ENCODE data around the gene FYB1.

FYB1 gene

DNA sequence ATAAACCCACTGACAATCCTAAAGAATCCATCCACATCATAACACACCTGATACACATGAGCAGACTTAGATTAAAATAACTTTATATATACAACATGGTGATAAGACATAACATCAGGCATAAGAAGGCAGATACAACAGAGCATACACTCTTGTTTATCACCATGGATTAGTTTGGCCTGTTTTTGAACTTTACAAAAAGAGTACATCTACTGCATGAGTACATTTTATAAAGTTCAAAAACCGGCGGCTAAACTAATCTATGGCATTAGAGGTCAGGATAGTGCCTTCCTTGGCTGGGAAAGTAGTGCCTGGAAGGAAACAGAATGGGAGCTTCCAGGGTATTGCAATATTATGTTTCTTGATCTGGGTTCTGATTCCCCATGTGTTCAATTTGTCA, 160.3 kb downstream of the FYB1 start:
- TF ChIP-seq, protein P1, sequence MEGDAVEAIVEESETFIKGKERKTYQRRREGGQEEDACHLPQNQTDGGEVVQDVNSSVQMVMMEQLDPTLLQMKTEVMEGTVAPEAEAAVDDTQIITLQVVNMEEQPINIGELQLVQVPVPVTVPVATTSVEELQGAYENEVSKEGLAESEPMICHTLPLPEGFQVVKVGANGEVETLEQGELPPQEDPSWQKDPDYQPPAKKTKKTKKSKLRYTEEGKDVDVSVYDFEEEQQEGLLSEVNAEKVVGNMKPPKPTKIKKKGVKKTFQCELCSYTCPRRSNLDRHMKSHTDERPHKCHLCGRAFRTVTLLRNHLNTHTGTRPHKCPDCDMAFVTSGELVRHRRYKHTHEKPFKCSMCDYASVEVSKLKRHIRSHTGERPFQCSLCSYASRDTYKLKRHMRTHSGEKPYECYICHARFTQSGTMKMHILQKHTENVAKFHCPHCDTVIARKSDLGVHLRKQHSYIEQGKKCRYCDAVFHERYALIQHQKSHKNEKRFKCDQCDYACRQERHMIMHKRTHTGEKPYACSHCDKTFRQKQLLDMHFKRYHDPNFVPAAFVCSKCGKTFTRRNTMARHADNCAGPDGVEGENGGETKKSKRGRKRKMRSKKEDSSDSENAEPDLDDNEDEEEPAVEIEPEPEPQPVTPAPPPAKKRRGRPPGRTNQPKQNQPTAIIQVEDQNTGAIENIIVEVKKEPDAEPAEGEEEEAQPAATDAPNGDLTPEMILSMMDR (IDR thresholded peaks at IDR 0.05; ENCODE audit: low read depth, low read length, missing control alignments) = no peak
- in situ Hi-C loops (cut with HindIII; ENCODE audit: low sequenced_read_pairs) = no loop called here
- no peak overlapping the region for H3K4me3 ChIP-seq (ENCODE audit: low read depth, low read length)
- no peak for DNase-seq (ENCODE audit: low read depth)

DNA sequence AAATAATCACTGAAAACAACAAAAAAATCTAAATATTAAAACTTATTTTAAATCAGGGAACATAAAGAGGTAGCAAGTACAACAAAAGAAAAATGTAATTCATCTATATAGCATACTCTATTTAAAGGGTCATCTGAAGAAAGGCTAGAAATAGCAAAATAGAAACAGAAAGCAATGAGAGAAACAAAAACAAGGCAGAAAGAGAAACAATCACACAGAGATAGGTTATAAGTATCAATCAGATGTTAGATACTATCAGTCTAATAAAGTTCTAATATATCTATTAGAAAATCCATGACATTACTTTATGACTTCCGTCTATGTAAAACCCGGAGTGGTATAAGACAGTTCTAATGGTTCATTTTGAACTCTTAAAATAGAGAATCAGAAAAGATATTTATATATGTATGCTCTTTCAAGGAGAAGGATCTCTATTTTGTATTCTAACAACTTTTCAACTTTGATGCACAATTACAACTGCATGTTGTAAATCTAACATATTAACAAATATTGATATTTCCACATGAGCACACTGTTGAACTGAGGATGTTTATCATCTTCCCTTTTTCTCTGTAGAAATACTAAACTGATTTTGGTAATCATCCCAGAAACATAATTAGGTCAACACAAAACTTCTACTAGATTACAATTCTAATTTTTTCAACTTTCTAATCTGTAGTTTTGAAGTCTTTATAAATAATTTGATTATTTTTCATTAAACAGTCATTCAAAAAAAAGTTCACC, 161.0 kb downstream of the FYB1 start:
- in situ Hi-C loops (cut with HindIII; ENCODE audit: low sequenced_read_pairs) = no loop called here
- H3K4me3 ChIP-seq (ENCODE audit: low read depth, low read length) = peak overlapping the region; percentile 25
- no peak for DNase-seq (ENCODE audit: low read depth)
- TF ChIP-seq, protein P1 (IDR thresholded peaks at IDR 0.05; ENCODE audit: low read depth, low read length, missing control alignments) = no peak

DNA sequence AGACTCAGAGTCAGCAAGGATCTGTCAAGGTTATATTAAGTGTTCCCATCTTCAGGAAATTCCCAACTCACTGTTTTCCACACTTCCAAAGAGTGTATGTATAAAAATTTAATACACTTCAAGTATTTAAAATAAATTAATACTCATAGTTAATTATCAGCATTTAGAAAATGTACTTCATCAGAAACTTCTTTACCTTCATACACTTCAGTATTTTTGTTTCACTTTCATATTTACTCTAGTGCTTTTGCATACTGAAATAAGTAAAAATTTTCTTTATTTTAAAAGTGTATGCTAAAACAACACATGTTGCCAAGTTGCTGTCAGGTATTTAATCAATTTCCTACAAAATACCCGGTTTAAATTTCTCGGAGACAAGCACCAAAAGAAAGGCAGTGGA, 161.6 kb downstream of the FYB1 start:
- TF ChIP-seq, protein P1 (IDR thresholded peaks at IDR 0.05; ENCODE audit: low read depth, low read length, missing control alignments) = no peak
- DNase-seq (ENCODE audit: low read depth) = no peak
- in situ Hi-C loops (cut with HindIII; ENCODE audit: low sequenced_read_pairs) = no loop called here
- H3K4me3 ChIP-seq (ENCODE audit: low read depth, low read length) = peak overlapping the region; percentile 25

DNA sequence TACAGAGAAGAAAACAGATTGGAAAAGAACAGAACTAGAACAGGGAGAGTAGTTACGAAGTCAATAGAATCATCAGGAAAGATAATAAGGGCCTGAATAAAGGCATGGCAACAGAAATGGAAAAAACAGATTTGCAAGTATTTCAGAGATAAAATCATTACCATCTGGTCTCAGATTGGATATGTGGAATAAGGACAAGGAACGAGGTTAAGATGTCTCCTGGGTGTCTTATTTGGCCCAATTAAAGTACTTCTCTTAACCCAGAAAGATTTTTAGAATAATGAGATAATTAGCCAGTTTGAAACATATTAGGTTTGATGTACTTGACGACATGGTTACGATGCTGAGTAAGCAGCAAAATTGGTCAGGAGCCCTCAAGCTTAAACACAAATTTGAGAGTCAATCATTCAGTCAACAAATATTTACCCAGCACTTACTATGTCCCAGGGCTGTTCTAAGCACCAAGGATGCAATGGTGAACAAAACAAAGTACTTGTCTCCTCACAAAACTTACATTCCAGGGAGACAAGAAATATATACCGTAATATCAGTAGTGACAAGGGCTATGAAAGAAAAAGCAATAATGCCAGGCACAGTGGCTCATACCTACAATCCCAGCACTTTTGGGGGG, 163.5 kb downstream of the FYB1 start:
- in situ Hi-C loops (cut with HindIII; ENCODE audit: low sequenced_read_pairs) = no loop called here
- no peak for DNase-seq (ENCODE audit: low read depth)
- TF ChIP-seq, protein P1 (IDR thresholded peaks at IDR 0.05; ENCODE audit: low read depth, low read length, missing control alignments) = no peak
- H3K4me3 ChIP-seq (ENCODE audit: low read depth, low read length) = no peak overlapping the region
